Stomach (tissue), 4 donors: ENCODE measurements around the gene CHN1.

ENCODE experiments used
- CTCF ChIP-seq, 7 experiments: fragments of 450-650 bp in 4 of 7; fragments of 200-600 bp in 3 of 7; sonication (generic) in 3 of 7; IDR thresholded peaks; one replicate each; pipeline ENCODE4 v1.5.1; 2016 to 2019; ENCODE audit warnings: antibody characterized with exemption in 7 of 7, control low read depth in 2 of 7, mild to moderate bottlenecking in 1 of 7
- EP300 ChIP-seq: sonication (generic); formaldehyde crosslinking; IDR thresholded peaks from one replicate; pipeline ENCODE4 v1.6.1; 2017; ENCODE audit warnings: antibody characterized with exemption
- POLR2A ChIP-seq, 4 donors: fragments of 450-650 bp; IDR thresholded peaks; one replicate each; pipeline ENCODE4 v1.6.1; 2016; ENCODE audit warnings: antibody characterized with exemption in 4 of 4, control low read depth in 2 of 4, mild to moderate bottlenecking in 1 of 4, moderate library complexity in 1 of 4
- POLR2AphosphoS5 ChIP-seq, 3 donors: sonication (generic); formaldehyde crosslinking; IDR thresholded peaks; one replicate each; pipeline ENCODE4 v1.6.1; 2016; ENCODE audit warnings: antibody characterized with exemption in 3 of 3

- no peak for TF ChIP-seq CTCF (IDR thresholded peaks at IDR 0.05)
- no peak for TF ChIP-seq POLR2A (IDR thresholded peaks at IDR 0.05)
- no peak for TF ChIP-seq EP300
- TF ChIP-seq POLR2AphosphoS5 (IDR thresholded peaks at IDR 0.05), result no peak
These were observed 160.9 kb downstream of the CHN1 start for GRCh38 chr2:174844295-174844708.
